ENCODE results near the gene FMNL1.

FMNL1 gene

DNA sequence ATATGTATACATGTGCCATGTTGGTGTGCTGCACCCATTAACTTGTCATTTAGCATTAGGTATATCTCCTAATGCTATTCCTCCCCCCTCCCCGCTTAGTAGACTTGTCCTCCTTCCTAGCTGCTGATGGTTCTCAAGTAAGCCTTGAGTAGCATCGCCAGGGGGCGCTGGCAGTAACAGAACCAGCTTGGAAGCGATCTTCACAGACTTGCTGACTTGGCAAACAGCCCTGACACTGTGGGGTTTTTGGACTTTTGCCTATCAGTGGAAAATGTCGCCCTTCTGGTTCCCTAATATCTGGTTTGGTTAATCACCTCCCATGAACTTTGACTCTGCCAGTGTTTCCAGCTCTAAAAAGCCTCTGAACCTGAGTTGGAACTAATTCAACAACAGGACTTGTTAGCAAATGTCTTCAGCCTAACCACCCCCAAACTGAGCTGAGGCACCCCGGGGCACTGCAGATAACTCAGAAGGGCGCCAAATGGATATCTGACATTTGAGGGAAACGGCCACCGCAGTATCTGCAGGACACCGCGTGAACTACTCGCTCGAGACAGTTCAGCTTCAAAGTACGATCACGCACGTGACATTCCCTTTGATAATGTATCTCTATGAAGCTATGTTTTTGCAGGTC lies 55.6 kb downstream of the FMNL1 start:
- peak in 46 of 51 donors; percentile 24 to 96 (median 72) for DNase-seq

DNA sequence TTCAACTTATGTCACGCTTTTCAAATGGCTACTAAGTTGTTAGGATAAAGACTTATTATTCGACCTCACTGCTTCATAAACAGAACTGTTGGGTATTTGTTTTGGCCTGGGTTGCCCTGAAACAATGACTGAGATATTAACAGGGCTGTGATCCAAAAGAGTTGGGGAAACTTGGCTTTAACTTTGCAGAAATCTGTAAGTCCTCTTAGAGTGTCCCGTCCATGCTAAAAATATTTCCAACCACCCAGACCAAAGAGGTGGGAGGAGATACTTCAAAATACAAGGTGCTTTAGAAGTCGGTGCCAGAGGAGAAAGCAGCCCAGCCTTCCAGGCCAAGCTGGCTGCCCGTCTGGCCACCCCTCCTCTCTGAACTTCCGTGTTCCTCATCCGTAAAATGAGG lies 56.3 kb downstream of the FMNL1 start:
- DNase-seq: no peak

DNA sequence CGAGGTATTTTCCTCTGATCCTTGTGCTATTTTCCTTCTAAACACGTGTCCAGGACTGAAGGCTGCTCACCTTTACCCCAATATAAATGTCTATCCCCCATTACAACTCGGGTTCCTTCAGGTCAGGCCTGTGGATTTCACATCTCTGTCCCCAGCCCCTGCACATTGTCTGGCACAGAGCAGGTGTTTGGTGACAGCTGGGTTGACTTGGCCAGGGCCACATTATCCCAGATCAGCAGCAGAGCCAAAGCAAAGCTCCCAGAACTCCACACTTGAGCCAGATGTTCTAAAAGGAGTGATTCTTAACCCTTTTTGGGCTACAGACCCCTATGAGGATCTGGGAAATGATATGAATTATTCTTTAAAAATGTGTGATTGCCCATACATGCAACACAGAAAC lies 58.2 kb downstream of the FMNL1 start:
- DNase-seq: no peak

DNA sequence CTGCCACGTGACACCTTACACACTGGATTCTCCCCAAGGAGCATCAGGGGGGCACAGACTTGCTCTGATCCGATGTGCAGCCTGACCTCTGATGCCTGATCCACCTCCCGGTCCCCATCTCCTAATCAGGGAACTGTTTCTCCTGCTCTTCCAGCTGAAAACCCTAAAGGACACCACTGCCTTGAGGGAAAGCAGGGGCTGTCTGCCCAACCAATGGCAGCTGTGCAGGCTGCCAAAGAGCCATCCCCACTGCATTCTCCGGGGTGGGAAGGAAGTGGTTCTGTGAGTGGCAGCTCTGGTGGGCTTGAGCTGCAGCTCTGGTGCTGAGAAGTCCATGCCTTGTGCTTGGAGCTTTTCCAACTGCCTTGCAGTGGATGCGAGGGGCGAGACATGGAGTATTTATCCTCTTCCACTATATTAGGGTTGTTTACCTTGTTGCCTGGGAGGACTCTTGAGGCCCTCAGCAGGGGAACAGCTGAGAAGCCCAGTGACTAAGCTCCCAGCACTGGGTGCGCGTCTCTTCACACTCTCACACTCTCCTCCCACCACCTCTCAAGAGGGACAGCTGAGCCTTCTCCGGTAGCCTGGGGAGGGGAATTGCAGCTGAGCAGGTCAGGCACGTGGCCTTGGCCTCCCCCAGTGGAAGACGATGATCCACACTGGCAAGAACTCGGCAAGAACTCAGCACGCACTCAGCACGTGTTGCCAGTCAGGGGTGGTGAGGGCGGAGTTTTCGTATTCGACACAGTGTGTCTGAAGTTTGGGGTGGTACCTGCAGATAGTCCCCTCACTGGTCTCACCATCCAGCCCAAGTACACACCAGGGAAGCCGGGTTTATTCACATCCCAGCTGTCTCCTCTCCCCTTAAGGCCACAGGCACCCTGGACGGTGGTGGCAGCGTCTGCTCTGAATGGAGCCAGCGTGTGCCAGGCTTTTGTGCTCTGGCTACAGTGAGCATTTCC lies 61.3 kb downstream of the FMNL1 start:
- DNase-seq: peak in 1 of 51 donors; percentile 48

DNA sequence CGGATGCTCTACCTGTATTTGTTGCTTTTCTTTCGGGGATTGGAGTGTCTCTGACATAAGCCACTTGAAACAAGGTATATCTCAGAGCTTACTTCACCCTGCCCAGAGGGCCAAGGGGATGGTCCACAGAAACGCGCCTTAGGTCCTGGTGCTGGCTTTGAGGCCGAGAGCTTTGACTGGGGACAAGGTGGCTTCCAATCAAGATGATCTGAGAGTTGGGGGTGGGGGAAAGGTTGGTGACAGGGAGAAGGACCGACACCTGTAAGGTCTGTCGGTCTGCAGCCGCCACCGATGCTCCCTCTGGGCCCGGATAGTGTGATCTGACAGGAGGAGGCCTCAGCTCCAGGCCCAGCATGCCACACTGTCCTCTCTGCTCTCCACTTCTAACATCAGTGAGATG lies 62.0 kb downstream of the FMNL1 start:
- DNase-seq: no peak

DNA sequence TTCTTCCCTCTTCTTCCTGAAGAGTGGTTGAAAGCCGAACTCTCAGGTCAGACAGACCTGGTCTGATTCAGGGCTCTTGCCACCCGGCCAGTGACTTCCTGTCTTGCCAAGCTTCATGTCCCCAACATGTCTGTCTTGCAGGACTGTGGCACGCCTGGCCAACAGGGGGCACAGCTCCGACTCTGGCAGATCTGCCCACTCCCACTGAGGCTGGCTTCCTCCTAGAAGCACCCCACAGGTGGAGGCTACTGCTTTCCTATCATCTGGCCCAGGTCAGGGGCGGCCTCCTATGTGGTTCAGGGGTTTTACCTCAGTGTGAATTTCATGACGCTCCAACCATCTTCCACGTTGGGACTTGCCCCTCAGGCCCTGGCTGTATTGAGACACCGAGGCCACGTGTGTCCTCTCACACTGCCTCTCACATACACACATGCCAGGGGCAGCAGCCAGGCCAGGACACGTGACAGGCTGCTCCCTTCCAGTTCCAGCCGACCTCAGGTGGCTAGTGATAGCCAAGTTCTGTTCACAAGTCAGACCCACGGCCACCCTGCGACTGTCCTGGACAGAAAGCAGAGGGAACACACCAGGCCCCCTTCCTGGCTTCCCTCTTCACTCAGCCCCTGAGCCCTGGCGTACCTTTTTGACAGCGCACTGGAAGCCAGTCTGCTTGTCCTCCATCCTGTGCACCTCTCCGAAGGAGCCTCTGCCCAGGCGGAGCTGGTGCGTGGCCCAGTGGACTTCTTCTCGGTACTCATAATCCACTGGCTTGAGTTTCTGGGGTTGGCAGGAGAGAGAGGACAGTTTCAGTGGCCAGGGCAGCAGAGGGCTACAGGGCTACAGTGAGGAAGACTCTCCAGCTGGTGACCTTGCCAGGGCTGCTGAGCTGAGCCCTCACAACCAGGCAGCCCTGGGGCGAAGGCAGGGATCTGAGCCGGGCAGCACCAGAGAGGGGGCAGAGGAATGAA lies 62.8 kb downstream of the FMNL1 start:
- no peak for DNase-seq

DNA sequence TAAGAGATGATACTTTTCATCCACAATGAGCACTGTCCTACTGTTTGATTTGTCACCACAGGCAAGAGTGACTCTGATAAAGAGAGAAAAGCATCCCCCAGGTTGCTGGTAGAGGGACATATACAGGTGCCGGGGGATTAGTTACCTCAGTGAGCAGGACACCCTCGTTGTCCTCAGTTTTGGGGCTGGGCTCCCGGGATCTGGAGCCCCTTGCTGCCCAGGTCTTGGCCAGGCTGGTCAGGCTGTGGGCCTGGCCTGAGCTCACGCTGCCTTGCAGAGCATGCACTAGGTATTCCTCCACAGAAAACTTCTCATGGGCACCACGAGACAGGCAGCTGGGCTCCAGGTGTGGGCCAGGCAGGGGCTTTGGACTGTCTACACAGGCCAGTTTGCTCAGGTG lies 64.6 kb downstream of the FMNL1 start:
- no peak for DNase-seq

DNA sequence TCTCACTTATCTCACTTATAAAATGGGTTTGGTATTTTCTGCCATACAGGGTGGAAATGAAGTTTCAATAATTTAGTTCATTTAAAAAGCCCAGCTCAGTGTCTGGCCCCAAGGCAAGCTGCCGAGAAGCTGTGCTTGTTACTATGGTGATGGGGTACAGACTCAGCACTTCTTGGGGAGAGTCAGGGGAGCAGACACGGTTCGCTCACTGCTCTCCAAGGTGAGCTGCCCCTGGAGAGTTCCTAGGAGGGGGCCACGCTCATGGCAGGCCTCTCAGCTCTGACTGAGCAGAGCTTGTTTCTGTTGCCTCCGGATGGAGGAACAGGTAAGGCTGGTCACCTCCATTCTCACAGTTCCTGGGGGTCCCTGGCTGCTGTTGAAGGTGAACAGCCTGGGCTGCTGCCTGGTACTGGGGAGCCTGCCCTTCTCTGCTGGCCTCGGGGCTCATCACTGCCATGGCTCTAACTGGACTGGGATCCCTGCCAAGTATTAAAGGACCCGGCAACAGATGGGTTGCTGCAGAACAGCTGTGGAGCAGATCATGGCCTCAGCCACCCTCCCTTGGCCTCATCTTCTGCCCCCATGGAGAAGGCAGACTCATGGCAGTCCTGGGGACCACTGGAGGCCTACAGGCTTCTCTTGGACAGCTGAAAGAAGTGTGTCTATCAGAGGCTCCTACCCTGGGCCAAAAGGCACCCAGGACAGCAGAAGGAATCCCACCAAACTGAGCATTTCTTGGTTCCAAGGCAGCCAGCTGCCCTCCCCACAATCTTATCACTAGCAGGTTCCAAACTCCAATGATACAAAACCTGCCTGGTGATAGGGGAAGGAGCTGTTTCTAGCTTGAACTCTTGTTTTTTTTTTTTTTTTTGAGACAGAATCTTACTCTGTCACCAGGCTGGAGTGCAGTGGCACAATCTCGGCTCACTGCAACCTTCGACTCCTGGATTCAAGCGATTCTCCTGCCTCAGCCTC lies 66.1 kb downstream of the FMNL1 start:
- peak in 2 of 51 donors; percentile 16 to 37 for DNase-seq

DNA sequence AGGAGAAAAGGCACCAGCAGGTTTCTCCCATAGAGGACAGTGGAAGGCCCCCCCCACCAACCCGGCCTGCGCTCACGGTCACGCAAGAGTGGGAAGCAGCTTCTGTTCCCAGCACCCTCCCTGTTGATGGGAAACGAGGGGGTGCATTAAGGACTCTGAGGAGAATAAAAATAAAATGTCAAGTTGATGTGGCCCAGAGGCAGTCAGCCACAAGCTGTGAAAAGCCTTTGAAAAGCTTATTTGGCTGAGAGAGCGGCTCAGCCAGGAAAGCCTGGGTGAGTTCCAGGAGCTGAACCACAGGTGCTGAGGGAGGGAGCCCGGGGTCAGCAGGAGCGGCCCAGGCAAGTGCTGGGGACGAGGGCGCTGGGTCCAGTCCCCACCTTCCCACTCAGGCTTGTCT lies 67.1 kb downstream of the FMNL1 start:
- DNase-seq: peak in 28 of 51 donors; percentile 10 to 73 (median 44)

DNA sequence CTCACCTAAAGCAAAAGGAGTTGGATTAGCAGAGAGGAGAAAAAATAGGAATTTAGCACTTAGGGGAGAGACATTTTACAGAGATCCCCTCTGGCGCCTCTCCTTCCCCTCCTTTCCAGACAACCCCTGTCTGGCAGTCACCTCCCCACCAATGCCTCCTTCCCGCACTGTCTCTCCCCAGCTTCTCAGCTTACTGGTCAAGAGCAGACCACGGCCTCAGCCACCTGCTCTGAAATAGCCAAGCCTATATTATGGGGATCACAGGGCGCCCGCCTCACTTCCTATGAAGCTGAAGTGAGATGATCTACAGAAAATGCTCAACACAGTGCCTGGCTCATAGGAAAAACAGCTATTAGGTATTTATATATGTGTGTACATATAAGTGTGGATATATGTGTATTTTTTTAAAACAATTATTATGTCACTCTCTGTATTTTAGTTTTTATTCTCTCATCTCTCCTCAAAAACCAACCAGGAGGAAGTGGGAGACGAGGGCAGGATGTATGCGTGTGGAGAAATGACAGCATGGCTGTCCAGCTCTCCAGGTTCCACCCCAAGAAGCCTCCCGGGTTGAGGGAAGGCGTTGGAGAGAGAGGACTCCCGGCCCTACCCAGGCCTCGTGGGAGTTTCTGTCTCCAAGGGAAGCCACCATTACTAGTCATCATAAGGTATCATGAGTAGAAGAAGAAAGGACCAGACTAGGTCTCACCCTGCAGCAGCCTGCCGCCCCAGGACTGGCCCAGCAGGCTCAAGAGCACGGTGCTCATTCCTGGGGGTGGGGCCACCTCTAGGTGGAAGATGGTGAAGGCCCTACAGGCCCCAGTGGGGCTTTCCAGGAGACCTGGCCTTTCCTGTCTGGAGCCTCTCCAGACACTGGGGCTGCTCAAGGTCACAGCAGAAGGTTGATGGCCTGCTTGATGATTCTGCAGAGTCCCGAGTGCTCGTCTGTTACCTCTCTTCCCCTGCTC lies 67.9 kb downstream of the FMNL1 start:
- no peak for DNase-seq

DNA sequence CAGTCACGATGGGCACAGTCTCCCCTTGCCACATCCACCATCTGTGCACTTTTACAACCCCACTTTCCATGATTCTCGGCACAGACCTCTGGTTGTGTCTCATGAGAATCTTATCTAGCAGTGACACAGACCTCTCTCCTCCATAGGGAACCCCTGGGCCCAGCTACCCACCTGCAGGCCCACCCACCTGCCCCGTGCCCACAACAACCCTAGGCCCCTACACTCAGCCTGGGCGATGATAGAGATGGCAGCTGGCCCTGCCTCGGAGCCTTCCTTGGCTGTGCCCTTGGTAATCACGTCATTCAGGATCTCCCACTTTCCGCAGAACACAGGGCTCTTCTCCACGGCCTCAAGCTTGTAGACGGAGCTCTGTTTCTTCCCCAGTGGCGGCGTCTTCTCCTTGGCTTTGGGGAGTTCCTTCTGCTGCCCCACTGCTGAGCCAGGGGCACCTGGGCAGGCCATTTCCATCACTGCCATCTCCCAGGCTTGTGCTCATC lies 68.6 kb downstream of the FMNL1 start:
- DNase-seq: no peak

DNA sequence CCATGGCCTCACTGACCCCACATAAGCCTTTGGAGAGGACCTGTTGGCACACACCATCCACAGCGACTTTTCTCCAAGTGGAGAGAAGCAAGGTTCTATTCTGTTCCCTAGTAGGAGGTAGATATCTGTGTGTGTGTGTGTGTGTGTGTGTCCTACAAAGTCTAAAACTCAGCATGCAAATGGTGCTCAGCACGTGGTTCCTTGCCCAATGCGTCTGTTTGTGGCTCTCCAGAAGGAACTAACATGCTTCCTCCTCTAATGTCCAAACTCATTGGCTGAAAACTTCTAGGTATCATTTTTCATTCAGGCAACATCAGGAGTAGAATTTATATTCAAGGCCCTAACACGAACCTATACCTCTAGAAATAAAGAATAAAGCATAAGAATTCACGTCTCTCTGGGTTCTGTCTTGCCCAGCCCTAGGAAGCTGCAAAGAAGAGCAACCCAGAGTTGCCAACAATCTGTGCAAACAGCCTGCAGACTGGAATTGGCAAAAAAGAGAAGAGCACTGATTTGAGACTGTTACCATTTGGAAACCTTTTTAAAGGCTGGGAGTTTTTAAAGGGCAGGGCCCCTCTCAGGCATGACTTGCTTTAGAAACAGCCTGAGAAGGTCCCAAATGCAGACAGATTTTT lies 69.6 kb downstream of the FMNL1 start:
- DNase-seq: peak in 8 of 51 donors; percentile 15 to 24 (median 19)

DNA sequence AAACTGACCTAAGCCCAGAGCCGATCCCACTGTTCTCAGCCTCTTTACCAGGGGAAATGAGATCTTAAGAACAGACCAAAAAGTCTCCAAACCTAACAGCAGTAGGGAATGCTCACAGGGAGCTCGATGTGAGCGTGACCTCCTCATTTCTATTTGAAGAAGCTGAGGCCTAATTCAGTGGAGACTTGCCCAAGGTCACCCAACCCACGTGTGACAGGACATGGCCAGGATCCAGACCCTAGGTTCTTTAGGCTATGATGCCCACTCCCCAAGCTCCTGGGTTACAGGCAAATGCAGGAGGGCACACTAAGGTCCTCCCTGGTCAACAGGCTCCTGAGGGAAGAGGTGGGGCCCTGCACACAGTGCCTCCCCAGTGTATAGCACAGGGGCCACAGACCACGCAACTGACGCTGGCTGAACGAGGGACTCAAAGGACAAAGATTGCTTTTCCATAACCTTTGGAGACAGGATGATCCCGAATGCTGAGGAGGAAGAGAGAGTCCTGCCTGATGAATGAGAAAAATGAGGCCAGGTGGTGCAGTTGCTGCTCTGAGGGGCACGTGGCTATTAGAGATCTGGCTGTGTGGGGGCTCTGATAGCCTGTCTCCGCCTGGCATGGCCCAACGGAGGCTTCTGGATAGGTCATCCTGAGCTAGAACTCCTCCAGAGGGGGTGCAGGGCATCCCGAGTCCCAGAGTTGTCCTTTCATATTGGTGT lies 71.2 kb downstream of the FMNL1 start:
- no peak for DNase-seq

DNA sequence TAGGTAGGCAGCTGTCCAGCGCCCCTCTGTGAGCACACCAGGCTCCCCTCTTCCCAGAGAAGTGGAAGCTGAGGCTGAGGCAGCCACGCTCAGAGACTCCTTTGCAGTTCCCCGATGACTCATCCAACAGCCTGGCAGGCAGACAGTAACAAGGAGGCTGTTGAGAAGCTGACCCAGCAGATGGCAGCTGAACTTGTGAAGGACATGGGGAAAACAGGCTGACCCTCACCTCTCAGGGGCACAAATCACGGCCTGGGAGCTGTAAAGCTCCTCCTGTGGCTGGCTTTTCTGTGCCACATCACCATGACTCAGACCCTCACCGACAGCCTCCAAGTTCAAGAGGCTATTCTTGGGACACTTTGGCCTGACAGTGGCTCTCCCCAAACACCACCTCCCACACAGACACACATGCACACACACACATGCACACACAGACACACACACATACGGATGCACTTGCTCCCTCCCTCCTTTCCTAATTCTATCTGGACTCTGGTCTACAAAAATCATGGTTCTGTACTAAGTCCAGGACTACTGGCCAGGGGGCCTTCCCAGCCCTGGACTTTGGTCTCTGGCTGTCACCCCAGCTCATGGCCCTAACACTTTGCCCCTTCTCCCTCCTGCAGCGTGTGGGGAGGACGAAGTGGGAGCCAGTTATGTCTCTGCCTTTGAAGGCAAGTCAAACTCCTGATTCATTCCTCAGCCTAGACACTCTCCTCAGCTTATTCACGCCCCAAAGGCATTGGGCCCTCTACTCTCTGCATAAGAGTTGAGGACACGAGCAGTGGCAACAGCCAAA lies 71.9 kb downstream of the FMNL1 start:
- DNase-seq: peak in 37 of 51 donors; percentile 13 to 83 (median 52)

DNA sequence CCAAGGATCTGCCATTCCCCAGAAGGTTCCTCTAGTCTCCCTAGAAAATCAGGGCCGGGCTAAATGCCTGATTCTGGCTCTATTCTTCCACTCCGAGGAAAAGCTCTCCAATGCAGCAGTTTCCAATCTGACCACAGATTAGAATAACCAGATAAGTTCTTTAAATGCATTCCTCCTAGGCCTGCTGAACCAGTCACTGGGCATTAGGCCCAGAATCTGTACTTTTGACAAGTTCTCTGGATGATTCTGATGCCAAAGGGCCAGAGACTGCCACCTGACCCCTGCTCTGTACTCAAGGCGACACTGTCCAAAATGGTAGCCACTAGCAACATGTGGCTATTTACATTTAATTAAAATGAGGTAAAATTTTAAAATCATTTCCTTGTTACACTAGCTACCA lies 72.8 kb downstream of the FMNL1 start:
- DNase-seq: peak in 4 of 51 donors; percentile 19 to 42 (median 22)

DNA sequence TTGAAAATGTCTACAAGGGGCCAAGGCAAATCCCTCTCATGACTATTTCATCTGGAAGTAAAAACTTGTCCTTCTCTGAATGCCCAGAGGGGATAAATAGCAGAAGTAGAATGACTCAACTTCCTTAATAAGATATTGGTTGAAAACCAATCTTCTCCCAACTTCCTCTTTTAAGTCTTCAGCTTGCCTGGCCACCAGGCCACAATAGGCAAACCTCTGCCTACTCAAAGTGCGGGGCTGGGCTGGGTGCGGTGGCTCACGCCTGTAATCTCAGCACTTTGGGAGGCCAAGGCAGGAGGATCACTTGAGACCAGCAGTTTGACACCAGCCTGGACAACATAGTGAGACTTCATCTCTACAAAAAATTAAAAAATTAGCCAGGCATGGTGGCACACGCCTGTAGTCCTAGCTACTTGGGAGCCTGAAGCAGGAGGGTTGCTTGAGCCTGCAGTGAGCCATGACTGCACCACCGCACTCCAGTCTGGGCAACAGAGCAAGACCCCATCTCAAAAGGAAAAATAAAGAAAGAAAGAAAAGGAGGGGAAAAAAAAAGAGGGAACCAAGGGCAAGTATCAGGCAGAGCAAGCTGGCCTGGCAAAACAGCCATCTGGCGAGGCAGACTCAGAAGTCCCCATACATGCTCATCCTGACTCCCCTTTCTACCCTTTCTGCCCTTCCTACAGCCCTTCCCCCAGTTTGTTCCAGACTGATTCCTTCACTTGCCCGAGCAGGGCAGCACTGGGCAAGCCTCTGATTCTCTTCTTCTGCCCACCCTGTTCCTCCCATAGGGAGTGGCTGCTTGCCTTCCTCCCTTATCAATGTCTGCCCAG lies 74.5 kb downstream of the FMNL1 start:
- DNase-seq: no peak

All from hypothalamus (tissue), 51 donors.